ENCODE data around the gene PIP4K2A.

DNA sequence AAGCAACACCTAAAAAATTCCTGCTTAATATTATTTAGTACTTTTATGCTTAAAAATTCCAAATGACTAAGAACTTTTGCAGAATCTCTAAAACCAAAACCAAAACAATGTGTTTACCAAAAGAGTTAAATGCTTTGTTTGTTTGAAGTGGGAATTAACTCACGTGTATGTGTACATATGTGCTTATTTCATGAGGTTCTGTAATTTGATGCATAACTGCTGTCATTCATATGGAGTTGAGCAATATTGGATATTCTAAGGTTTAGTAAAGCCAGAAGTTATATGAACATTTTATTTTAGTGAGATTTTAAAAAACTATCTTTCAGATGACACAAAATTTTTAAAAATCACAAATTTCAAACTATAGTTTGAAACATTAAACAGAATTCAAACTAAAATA lies 157.1 kb downstream of the PIP4K2A start:
- TF ChIP-seq CTCF (IDR thresholded peaks at IDR 0.05 in 8 of 11, conservative IDR thresholded peaks at IDR 0.05 in 3 of 11) (no peak), POLR2A (IDR thresholded peaks at IDR 0.05) (no peak), POLR2AphosphoS5 (IDR thresholded peaks at IDR 0.05) (no peak)

Measured in spleen (tissue), 7 donors.